A549 treated with GW870086 at 1 μM for 4 hours (cell line): ENCODE results near the gene IRF7. TPM values are rescaled to one million over a fixed set of nuclear protein-coding genes. Genes with fewer than 3 reads are reported as not detected.

Experiments
- total RNA-seq: library from RNA; stranded (reverse); fragments of 200-300 nt; extraction: Qiagen RNA extraction; gene quantifications from 5 replicates; pipeline ENCODE4 v1.2.3, GENCODE V29; 2022; ENCODE audit warnings: low read depth

IRF7 gene
- 5.8 to 8.1 TPM (median 5.9 TPM) in 5 replicates for total RNA-seq

DNA sequence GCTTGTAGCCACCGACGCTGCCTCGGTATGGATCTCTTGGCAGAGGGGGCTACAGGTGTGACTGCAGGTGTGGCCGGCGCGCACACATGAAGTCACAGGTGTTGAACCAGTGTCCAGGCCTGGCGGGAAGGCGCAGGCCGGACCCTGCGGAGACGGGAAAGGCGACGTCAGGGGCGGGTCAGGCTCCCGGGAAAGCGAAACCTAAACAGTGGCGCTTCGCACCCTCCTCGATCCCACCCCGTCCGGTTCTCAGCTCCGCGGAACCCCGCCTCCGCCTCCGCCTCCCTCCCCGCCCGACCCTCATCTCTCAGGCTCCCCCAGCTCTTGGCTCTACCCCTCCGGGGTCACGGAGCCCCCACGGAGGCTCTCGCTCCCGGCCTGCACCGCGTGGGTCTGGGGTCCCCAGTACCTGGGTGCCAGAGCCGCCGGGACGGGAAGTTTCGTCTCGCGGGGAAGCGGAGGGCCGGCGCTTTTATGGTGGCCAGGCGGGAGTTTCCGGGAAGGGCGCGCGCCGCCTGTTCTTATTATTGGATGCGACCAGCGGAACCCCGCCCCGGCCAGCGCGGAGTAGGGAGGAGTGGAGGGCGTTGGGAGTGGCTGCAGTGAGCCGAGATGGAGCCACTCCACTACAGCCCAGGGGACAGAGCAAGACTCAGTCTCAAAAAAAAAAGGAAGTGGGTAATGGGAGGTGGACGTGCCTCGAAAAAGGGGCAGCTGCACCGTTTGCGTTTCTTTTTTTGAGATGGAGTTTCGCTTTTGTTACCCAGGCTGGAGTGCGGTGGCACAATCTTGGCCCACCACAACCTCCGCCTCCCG is at the start of gene IRF7:
TSS of gene IRF7 (minus strand) at position 447 of the 816 bp plus-strand sequence. CDS start 586 bp downstream, outside the sequence.

DNA sequence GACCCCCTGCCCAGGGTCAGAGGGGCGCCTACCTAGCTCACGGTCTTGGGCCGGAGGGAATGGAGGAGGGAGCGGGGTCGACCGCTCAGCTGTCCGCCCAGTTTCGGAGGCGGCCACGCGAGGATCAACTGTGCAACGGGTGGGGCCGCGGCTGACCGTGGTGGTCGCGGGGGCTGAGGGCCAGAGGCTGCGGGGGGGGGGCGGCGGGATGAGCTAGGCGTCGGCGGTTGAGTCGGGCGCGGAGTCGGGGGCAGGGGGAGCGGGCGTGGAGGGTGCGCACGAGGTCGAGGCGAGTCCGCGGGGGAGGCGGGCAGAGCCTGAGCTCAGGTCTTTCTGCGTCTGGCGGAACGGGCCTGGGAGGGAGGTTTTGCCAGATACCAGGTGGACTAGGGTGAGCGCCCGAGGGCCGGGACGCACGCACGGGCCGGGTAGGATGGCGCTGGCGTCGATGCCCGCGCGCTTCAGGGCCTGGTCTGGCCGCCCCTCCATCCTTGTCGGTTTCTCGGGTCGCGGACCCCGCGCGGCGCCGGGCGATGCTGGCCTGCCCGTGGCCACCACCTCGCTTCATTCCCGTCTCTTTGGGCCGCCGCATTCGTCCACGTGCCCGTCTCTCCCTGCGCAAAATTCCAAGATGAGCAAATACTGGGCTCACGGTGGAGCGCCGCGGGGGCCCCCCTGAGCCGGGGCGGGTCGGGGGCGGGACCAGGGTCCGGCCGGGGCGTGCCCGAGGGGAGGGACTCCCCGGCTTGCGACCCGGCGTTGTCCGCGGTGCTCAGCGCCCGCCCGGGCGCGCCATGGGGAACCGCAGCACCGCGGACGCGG is 21.0 kb upstream of the IRF7 start, which contains the start of gene DRD4:
TSS of gene DRD4 (plus strand) at position 759 of the 822 bp plus-strand sequence. CDS start at position 795, 36 bp downstream.

DNA sequence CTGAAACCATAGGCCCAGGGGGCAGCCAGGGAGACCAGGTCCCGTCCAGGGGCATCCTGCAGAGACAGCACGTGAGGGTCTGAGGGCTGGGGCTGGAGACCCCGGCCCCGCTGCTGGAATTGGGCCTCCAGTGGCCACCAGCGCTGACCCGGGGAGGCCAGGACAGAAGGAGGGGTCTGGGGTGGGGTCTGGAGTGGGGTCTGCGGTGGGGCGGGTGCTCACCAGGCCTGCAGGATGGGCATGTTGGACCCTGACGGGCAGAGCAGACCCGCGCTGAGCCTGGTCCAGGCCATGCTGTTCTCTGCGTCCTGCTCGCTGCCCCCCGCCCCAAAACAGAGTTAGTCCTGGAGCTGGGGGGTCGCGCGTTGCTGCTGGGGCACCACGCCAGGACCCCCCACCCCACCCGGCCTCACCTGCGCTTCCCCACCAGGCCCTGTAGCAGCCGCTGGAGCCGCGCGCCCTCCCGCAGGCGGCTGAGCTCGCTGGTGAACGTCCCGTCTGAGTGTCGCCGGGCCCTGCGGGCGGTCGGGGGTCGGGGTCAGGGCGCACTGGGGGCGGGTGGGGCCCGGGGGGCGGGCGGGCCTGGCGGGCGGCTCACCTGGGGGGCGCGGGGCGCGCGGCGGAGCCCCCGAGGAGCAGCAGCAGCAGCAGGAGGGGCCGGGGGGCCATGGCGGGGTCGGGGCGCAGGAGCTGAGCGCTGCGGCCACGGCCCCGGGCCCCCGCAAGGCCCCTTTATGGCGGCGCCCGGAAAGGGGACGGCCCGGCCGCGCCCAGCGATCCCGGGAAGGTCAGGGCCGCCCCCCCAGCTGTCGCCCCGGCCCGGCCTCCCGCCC is 10.9 kb upstream of the IRF7 start, which contains the start of gene SCT:
TSS of gene SCT (minus strand) at position 707 of the 833 bp plus-strand sequence. CDS start at position 669, 38 bp downstream.

DNA sequence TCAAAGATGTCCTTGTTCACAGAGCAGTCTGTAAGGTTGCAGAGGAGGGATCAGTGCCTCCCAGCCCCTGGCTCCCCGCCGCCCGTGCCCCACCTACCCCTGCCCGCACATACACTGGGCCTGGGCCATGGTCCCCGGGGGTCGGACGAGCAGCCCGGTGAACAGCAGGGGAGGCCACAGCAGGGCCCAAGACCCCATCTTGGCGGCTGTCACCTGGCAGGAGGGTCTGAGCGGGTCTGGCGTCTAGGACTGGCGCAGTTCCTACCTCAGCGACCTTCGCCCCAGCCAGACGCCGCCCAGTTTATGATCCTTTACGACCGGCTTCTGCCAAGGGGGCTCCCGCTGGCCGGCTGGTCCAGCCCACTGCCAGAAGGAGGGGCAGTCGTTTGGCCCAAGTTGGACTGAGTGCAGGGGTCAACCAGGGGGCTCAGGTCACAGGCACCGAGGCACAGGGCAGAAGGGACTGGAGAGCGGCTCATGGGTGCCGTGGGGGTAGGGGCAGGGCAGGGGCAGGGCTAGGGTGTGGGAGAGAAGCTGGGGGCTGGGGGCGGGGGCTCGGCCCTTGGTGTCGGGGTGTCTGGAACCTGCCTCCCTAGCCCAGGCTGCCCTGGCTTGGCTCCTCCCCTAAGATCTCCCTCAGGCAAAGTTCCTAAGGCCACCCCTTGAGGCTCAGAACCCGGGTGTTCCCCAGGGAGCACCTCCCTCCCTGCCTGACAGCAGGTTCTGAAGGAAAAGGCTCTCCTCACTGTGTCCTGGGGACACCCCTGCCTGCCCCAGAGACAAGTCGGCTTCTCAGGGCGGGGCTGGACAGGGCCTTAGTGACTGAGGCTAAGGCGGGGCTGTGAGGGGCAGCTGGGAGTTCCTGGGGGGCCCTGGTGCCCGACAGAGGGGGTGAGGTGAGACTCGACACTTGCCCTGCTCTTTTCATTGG is 9.2 kb upstream of the IRF7 start, which contains the start of gene CDHR5:
TSS of gene CDHR5 (minus strand) at position 251 of the 931 bp plus-strand sequence. CDS start at position 198, 53 bp downstream.

DNA sequence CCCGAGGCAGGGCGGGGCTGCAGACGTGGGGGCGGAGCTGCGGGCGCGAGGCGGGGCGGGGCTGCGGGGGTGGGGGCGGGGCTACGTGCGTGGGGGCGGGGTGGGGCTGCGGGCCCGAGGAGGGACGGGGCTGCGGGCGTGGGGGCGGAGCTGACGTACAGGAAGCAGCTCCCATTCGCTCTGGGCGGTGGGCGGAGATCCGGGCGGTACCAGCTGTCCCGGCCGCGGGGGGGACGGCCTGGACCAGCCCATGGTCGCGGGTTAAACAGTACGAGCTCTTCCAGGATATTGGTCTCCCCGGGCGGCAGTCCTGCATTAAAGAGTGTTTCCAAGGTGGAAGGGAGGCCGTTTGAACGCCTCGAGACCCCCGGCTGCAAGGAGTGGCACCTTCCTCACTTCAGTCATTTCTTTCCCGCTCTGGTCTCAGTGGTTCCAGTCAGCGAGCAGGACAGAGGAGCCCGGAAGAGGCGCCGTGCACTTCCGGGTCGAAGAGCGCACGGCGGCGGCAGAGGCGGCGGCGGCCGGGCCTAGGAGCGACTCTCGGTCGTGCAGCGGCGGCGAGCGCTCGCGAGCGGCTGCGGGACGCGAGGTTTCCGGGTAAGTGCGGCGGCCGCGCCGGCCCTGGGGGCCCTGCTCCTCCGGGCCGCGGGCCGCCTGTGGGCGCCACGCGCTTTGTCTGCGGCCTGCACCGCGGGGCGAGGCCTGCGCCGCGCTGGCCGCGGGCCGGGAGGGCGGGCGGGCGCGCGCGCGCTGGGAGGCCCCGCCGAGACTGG is 39.6 kb downstream of the IRF7 start, which contains the start of gene PHRF1:
TSS of gene PHRF1 (plus strand) at position 475 of the 773 bp plus-strand sequence. CDS start 5,043 bp downstream, outside the sequence.

Other genes with a start within 250 kb of the IRF7 start
- gene B4GALNT4, start 246.5 kb downstream of the IRF7 start, total RNA-seq: 9.3 to 21.2 TPM (median 16.6 TPM) in 5 replicates
- 29.9 to 39.9 TPM (median 38.6 TPM) in 5 replicates for gene PKP3, start 221.7 kb downstream of the IRF7 start, total RNA-seq
- 60.4 to 93.3 TPM (median 87.7 TPM) in 5 replicates for gene SIGIRR, start 201.0 kb downstream of the IRF7 start, total RNA-seq
- gene ANO9, start 173.9 kb downstream of the IRF7 start, total RNA-seq: 0.72 to 1.2 TPM (median 0.88 TPM) in 5 replicates
- 33.8 to 46.7 TPM (median 44.8 TPM) in 5 replicates for gene PTDSS2, start 165.7 kb downstream of the IRF7 start, total RNA-seq
- 134 to 192 TPM (median 169 TPM) in 5 replicates for gene RNH1, start 108.7 kb downstream of the IRF7 start, total RNA-seq
- gene HRAS, start 80.4 kb downstream of the IRF7 start, total RNA-seq: 108 to 168 TPM (median 150 TPM) in 5 replicates
- 0.54 to 0.97 TPM (median 0.77 TPM) in 5 replicates for gene LRRC56, start 78.4 kb downstream of the IRF7 start, total RNA-seq
- 1.9 to 3.0 TPM (median 2.3 TPM) in 5 replicates for gene LMNTD2, start 55.2 kb downstream of the IRF7 start, total RNA-seq
- gene RASSF7, start 55.0 kb downstream of the IRF7 start, total RNA-seq: 45.1 to 53.1 TPM (median 51.9 TPM) in 5 replicates
- 29.5 to 38.7 TPM (median 35.4 TPM) in 5 replicates for gene PHRF1, start 39.5 kb downstream of the IRF7 start, total RNA-seq
- 0.08 to 0.14 TPM (median 0.09 TPM) in 3 of 5 replicates, not detected in the others for gene CDHR5, start 9.0 kb upstream of the IRF7 start, total RNA-seq
- gene SCT, start 11.2 kb upstream of the IRF7 start, total RNA-seq: not detected in 5 replicates
- 0.10 to 0.41 TPM (median 0.24 TPM) in 5 replicates for gene DRD4, start 21.3 kb upstream of the IRF7 start, total RNA-seq
- gene DEAF1, start 79.3 kb upstream of the IRF7 start, total RNA-seq: 26.1 to 38.9 TPM (median 32.1 TPM) in 5 replicates
- gene TMEM80, start 79.9 kb upstream of the IRF7 start, total RNA-seq: 8.4 to 10.4 TPM (median 10.0 TPM) in 5 replicates
- gene EPS8L2, start 90.3 kb upstream of the IRF7 start, total RNA-seq: 76.9 to 131 TPM (median 114 TPM) in 5 replicates
- 394 to 439 TPM (median 414 TPM) in 5 replicates for gene TALDO1, start 131.5 kb upstream of the IRF7 start, total RNA-seq
- gene GATD1, start 161.5 kb upstream of the IRF7 start, total RNA-seq: 36.6 to 48.9 TPM (median 44.7 TPM) in 5 replicates
- 1.2 to 2.7 TPM (median 1.9 TPM) in 5 replicates for gene CEND1, start 174.1 kb upstream of the IRF7 start, total RNA-seq
- 21.8 to 34.9 TPM (median 34.1 TPM) in 5 replicates for gene SLC25A22, start 182.3 kb upstream of the IRF7 start, total RNA-seq
- gene PIDD1, start 189.3 kb upstream of the IRF7 start, total RNA-seq: 8.6 to 14.2 TPM (median 13.8 TPM) in 5 replicates
- gene RPLP2, start 194.0 kb upstream of the IRF7 start, total RNA-seq: 1,669 to 2,765 TPM (median 2,317 TPM) in 5 replicates
- 36.8 to 63.3 TPM (median 53.7 TPM) in 5 replicates for gene PNPLA2, start 203.0 kb upstream of the IRF7 start, total RNA-seq
- 5.0 to 6.2 TPM (median 5.5 TPM) in 5 replicates for gene CRACR2B, start 212.0 kb upstream of the IRF7 start, total RNA-seq
- gene CD151, start 217.0 kb upstream of the IRF7 start, total RNA-seq: 811 to 833 TPM (median 824 TPM) in 5 replicates
- gene POLR2L, start 226.6 kb upstream of the IRF7 start, total RNA-seq: 586 to 744 TPM (median 634 TPM) in 5 replicates
- 133 to 197 TPM (median 190 TPM) in 5 replicates for gene TSPAN4, start 226.9 kb upstream of the IRF7 start, total RNA-seq